Measurements from ENCODE around the gene TNIK. TPM values are rescaled to one million over a fixed set of nuclear protein-coding genes. Genes with fewer than 3 reads are reported as not detected.

TNIK gene
- total and polyA plus RNA-seq, 10 donors: 0.85 to 34.5 (median 14.1) TPM

- intact Hi-C loops (cut with DNase I; ENCODE audit: low total_unique reads): no loop called here
- WGBS, 5 donors: 74 to 96% (median 94%) methylated on average over 2 of the region's 2 CpGs
- Histone ChIP-seq H3K9me3 (peaks cover 0 to 8% (median 6%) of the 10 kb centered on the region in 8 donors), H3K4me3 (no peak overlapping the region), H3K36me3 (peaks cover 0 to 3% (median 0%) of the 10 kb centered on the region in 6 donors), H3K27me3 (replicated peaks in 1 of 7) (no peaks in the 10 kb centered on the region), H3K27ac (no peak overlapping the region), H3K4me1 (no peaks in the 10 kb centered on the region)
- DNase-seq: no peak
- no peak for TF ChIP-seq POLR2AphosphoS5 (IDR thresholded peaks at IDR 0.05)
- TF ChIP-seq CTCF (IDR thresholded peaks at IDR 0.05 in 8 of 11, conservative IDR thresholded peaks at IDR 0.05 in 3 of 11): no peak
- TF ChIP-seq POLR2A (IDR thresholded peaks at IDR 0.05): no peak
Measured at GRCh38 chr3:171226794-171227193, 233.4 kb downstream of the TNIK start.

GRCh38 chr3:171225708-171226107 is 234.5 kb downstream of the TNIK start:
- H3K4me1 ChIP-seq: no peaks in the 10 kb centered on the region
- intact Hi-C loops (cut with DNase I; ENCODE audit: low total_unique reads): no loop called here
- no peak for DNase-seq
- peaks cover 0 to 3% (median 0%) of the 10 kb centered on the region in 6 donors for H3K36me3 ChIP-seq
- H3K4me3 ChIP-seq: no peak overlapping the region
- 83 to 97% (median 91%) methylated on average over 1 of the region's 1 CpG for WGBS, 5 donors
- no peaks in the 10 kb centered on the region for H3K27me3 ChIP-seq (replicated peaks in 1 of 7)
- TF ChIP-seq POLR2AphosphoS5 (IDR thresholded peaks at IDR 0.05) (no peak), POLR2A (IDR thresholded peaks at IDR 0.05) (no peak), CTCF (IDR thresholded peaks at IDR 0.05 in 8 of 11, conservative IDR thresholded peaks at IDR 0.05 in 3 of 11) (no peak)
- H3K9me3 ChIP-seq: peaks cover 0 to 8% (median 6%) of the 10 kb centered on the region in 8 donors
- no peak overlapping the region for H3K27ac ChIP-seq

GRCh38 chr3:171225165-171225564 is 235.0 kb downstream of the TNIK start:
- Histone ChIP-seq H3K4me3 (no peak overlapping the region), H3K36me3 (peaks cover 0 to 3% (median 0%) of the 10 kb centered on the region in 6 donors), H3K27me3 (replicated peaks in 1 of 7) (no peaks in the 10 kb centered on the region), H3K4me1 (no peaks in the 10 kb centered on the region), H3K9me3 (peaks cover 0 to 8% (median 6%) of the 10 kb centered on the region in 8 donors), H3K27ac (no peak overlapping the region)
- intact Hi-C loops (cut with DNase I; ENCODE audit: low total_unique reads): no loop called here
- TF ChIP-seq POLR2A (IDR thresholded peaks at IDR 0.05) (no peak), POLR2AphosphoS5 (IDR thresholded peaks at IDR 0.05) (no peak), CTCF (IDR thresholded peaks at IDR 0.05 in 8 of 11, conservative IDR thresholded peaks at IDR 0.05 in 3 of 11) (no peak)
- DNase-seq: no peak
- WGBS, 5 donors: 45 to 74% (median 63%) methylated on average over 2 of the region's 2 CpGs

- Histone ChIP-seq H3K27ac (no peak overlapping the region), H3K4me1 (no peaks in the 10 kb centered on the region), H3K27me3 (replicated peaks in 1 of 7) (no peaks in the 10 kb centered on the region), H3K4me3 (no peak overlapping the region), H3K9me3 (peaks cover 0 to 8% (median 6%) of the 10 kb centered on the region in 8 donors), H3K36me3 (peaks cover 0 to 3% (median 0%) of the 10 kb centered on the region in 6 donors)
- TF ChIP-seq POLR2A (IDR thresholded peaks at IDR 0.05) (no peak), POLR2AphosphoS5 (IDR thresholded peaks at IDR 0.05) (no peak), CTCF (IDR thresholded peaks at IDR 0.05 in 8 of 11, conservative IDR thresholded peaks at IDR 0.05 in 3 of 11) (no peak)
- intact Hi-C loops (cut with DNase I; ENCODE audit: low total_unique reads): no loop called here
- no peak for DNase-seq
- WGBS, 5 donors: 74 to 95% (median 88%) methylated on average over 1 of the region's 1 CpG
Measured at GRCh38 chr3:171223396-171223795, 236.8 kb downstream of the TNIK start.
